ENCODE data around the gene NHSL2. TPM values are rescaled to one million over a fixed set of nuclear protein-coding genes. Genes with fewer than 3 reads are reported as not detected.

Gene NHSL2
- total RNA-seq, 2 experiments from 2014 or later: not detected

DNA sequence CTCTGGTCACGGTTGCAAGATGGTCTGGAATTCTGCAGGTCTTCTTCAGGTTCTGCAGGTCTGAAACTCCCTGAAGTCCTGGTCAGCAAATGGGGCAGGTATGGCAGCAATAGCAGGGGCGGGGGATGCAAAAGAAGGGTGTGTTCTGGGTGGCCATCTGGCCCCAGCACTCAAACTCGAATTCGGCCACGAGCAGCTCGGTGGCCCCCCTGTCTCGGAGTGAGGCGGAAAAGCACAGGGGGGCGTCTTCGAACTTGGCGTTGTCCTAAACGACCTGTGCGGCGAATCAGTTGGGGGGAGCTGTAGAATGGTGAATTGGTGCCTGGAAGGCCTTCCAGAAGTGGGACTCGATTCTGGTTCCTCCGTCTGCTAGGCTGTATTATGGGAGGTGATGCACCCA is 219.0 kb downstream of the NHSL2 start:
- H3K4me1 ChIP-seq (ENCODE audit: insufficient read depth, low read length, poor library complexity, severe bottlenecking): no peaks in the 10 kb centered on the region
- no peaks in the 10 kb centered on the region for H3K9me2 ChIP-seq (ENCODE audit: insufficient read depth, low read length)
- DNase-seq (ENCODE audit: low spot score): no peak
- intact Hi-C loops (cut with micrococcal nuclease; ENCODE audit: unreplicated experiment): loop anchor here (5.0 kb wide), 1 partner anchor 132 kb away; no protein-coding TSS in a partner anchor
- TF ChIP-seq, protein P1, sequence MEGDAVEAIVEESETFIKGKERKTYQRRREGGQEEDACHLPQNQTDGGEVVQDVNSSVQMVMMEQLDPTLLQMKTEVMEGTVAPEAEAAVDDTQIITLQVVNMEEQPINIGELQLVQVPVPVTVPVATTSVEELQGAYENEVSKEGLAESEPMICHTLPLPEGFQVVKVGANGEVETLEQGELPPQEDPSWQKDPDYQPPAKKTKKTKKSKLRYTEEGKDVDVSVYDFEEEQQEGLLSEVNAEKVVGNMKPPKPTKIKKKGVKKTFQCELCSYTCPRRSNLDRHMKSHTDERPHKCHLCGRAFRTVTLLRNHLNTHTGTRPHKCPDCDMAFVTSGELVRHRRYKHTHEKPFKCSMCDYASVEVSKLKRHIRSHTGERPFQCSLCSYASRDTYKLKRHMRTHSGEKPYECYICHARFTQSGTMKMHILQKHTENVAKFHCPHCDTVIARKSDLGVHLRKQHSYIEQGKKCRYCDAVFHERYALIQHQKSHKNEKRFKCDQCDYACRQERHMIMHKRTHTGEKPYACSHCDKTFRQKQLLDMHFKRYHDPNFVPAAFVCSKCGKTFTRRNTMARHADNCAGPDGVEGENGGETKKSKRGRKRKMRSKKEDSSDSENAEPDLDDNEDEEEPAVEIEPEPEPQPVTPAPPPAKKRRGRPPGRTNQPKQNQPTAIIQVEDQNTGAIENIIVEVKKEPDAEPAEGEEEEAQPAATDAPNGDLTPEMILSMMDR (conservative IDR thresholded peaks at IDR 0.05; ENCODE audit: low read length): no peak
- TF ChIP-seq EZH2phosphoT487 (IDR thresholded peaks at IDR 0.05; ENCODE audit: borderline replicate concordance, low read depth, low read length): no peak
- BruUV-seq (replicated peaks): no TSS peak
- ChIA-PET POLR2A (no interaction called here), CTCF (ENCODE audit: unreplicated experiment) (no interaction called here)
- H3K9me3 ChIP-seq (ENCODE audit: low read length): no peaks in the 10 kb centered on the region
- no peak overlapping the region for H3K27ac ChIP-seq (ENCODE audit: low read depth, low read length, poor library complexity, severe bottlenecking)
- no peaks in the 10 kb centered on the region for H3K79me2 ChIP-seq (ENCODE audit: insufficient read depth, low read depth, low read length)
- H4K20me1 ChIP-seq (ENCODE audit: insufficient read depth, low read length): no peaks in the 10 kb centered on the region
- H3K36me3 ChIP-seq (ENCODE audit: insufficient read depth, low read length): no peaks in the 10 kb centered on the region
- H2AFZ ChIP-seq (ENCODE audit: low read length): no peak overlapping the region
- H3K4me2 ChIP-seq (ENCODE audit: low read length): no peak overlapping the region
- no peak overlapping the region for H3K4me3 ChIP-seq (ENCODE audit: low read depth, low read length, poor library complexity, severe bottlenecking)

DNA sequence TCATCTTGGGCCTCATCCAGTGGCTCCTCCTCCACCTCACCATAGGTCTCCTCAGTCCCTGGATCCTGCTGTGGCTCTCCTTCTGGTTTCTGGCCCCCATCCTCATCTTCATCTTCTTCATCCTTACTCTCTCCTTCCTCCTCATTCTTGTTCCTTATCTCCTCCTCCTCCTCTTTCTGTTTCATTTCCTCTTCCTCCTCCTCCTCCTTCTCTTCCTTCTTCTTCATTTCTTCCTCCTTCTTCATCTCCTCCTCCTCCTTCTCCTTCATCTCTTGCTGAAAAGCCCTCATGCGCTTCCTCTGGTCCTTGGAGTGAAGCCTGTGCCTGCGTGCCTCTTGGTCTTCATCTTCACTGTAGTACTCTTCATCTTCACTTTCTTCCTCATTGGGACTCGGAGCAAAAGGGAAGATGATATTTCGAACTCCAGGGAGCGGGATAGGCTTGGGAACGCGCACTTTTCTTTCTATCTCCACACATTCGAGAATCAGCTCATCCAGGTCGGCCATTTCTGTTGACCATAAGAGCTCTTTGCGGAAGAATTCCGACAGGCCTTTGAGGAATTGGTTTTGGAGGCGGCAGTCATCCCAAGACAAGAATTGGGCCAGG is 219.6 kb downstream of the NHSL2 start:
- POLR2A ChIA-PET: no interaction called here
- Histone ChIP-seq H2AFZ (ENCODE audit: low read length) (no peak overlapping the region), H3K79me2 (ENCODE audit: insufficient read depth, low read depth, low read length) (no peaks in the 10 kb centered on the region), H3K4me1 (ENCODE audit: insufficient read depth, low read length, poor library complexity, severe bottlenecking) (no peaks in the 10 kb centered on the region), H3K4me2 (ENCODE audit: low read length) (no peak overlapping the region), H3K9me3 (ENCODE audit: low read length) (no peaks in the 10 kb centered on the region), H3K27ac (ENCODE audit: low read depth, low read length, poor library complexity, severe bottlenecking) (no peak overlapping the region), H3K36me3 (ENCODE audit: insufficient read depth, low read length) (no peaks in the 10 kb centered on the region), H4K20me1 (ENCODE audit: insufficient read depth, low read length) (no peaks in the 10 kb centered on the region), H3K4me3 (ENCODE audit: low read depth, low read length, poor library complexity, severe bottlenecking) (no peak overlapping the region), H3K9me2 (ENCODE audit: insufficient read depth, low read length) (no peaks in the 10 kb centered on the region)
- CTCF ChIA-PET (ENCODE audit: unreplicated experiment): no interaction called here
- TF ChIP-seq, protein P1 (conservative IDR thresholded peaks at IDR 0.05; ENCODE audit: low read length): no peak
- TF ChIP-seq EZH2phosphoT487 (IDR thresholded peaks at IDR 0.05; ENCODE audit: borderline replicate concordance, low read depth, low read length): no peak
- intact Hi-C loops (cut with micrococcal nuclease; ENCODE audit: unreplicated experiment): no loop called here
- DNase-seq (ENCODE audit: low spot score): no peak
- BruUV-seq (replicated peaks): no TSS peak

DNA sequence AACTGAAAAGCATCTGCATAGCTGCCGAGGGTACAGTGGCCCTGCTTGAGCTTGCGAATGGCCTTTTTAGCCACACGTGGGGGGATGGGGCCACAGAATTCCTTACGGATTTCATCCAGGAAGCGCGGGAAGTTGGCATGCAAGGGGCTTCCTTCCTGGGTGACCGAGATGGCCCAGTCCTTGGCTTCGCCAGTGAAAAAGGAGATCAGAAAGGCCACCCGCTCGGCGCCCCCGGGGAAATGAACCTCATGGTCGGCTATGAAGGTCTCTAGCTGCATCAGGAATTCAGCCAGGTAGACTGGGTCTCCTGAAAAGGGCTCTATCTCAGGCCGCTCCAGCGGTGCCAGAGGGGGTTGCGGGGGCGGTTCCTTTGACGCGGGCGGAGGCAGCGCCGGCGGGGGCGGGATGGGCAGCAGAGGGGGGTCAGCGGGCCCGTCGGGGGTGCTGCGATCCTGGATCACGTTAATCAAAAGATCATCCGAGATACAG is 220.2 kb downstream of the NHSL2 start:
- no peaks in the 10 kb centered on the region for H4K20me1 ChIP-seq (ENCODE audit: insufficient read depth, low read length)
- no peak for DNase-seq (ENCODE audit: low spot score)
- no peak overlapping the region for H3K27ac ChIP-seq (ENCODE audit: low read depth, low read length, poor library complexity, severe bottlenecking)
- H3K36me3 ChIP-seq (ENCODE audit: insufficient read depth, low read length): no peaks in the 10 kb centered on the region
- CTCF ChIA-PET (ENCODE audit: unreplicated experiment): no interaction called here
- H2AFZ ChIP-seq (ENCODE audit: low read length): no peak overlapping the region
- H3K4me1 ChIP-seq (ENCODE audit: insufficient read depth, low read length, poor library complexity, severe bottlenecking): no peaks in the 10 kb centered on the region
- intact Hi-C loops (cut with micrococcal nuclease; ENCODE audit: unreplicated experiment): no loop called here
- POLR2A ChIA-PET: no interaction called here
- TF ChIP-seq, protein P1 (conservative IDR thresholded peaks at IDR 0.05; ENCODE audit: low read length): no peak
- TF ChIP-seq EZH2phosphoT487 (IDR thresholded peaks at IDR 0.05; ENCODE audit: borderline replicate concordance, low read depth, low read length): no peak
- no peaks in the 10 kb centered on the region for H3K9me2 ChIP-seq (ENCODE audit: insufficient read depth, low read length)
- H3K4me3 ChIP-seq (ENCODE audit: low read depth, low read length, poor library complexity, severe bottlenecking): no peak overlapping the region
- no peaks in the 10 kb centered on the region for H3K79me2 ChIP-seq (ENCODE audit: insufficient read depth, low read depth, low read length)
- BruUV-seq (replicated peaks): no TSS peak
- H3K4me2 ChIP-seq (ENCODE audit: low read length): no peak overlapping the region
- H3K9me3 ChIP-seq (ENCODE audit: low read length): no peaks in the 10 kb centered on the region
